GM21723 (cell line): ENCODE results near the gene XRCC2.
A peak's percentile ranks its signal among the peaks of the same experiment; 100 is the strongest.
"Not testable (repeated sequence)": the region's sequence is repeated elsewhere in the genome, so short reads cannot be mapped to it uniquely, and the experiment has no call there.

Source experiments
- ATAC-seq: cut with Tn5 transposase; IDR thresholded peaks from one replicate; pipeline ENCODE4 v1.9.1; 2021; ENCODE audit warnings: mild to moderate bottlenecking, moderate library complexity; ENCODE audit not compliant: unreplicated experiment

Gene XRCC2

DNA sequence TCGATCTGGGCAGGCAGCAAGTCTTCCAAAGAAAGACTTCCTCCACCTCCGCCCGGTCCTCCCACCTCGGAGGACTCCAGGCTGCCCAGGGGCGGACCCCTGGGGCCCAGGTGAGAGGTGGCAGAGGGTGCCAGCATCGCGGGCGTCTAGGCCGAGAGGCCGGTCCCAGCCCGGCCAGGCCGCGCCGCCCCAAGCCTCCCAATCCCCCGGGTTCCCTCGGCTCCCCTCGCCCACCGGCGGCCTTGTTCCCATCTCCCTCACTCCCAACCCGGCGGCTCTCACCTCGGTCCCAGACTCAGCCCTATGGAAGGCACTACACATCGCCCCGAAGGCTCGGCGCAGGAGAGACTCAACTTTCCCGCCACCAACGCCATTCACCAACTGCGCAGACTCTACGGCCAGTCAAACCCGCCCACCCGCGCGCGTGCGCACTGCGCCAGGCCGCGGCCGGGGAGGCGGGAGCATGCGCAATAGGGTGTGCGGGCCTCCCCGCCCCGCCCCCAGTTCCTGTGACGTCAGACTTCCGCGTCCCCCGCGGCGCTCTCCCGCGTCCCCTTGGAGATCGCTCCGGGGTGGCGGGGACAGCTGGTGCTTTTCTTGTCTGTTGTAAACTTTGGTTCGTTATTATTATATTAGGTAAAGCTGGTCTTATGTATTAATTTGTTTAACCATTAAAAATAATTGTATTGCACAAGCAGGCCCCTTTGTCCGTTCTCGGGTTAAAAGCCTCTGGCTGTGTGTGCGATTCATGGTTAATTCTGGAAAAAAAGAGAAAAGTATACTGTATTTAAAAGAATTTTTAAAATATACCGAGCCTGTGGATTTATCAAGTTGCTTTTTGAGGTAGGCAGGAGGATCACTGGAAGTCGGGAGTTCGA is at the start of gene XRCC2:
Gene XRCC2, minus strand, starts transcription at position 383 of the 878 bp plus-strand sequence. Its CDS starts 62 bp downstream, at position 321.
- peak; percentile 90 for ATAC-seq

DNA sequence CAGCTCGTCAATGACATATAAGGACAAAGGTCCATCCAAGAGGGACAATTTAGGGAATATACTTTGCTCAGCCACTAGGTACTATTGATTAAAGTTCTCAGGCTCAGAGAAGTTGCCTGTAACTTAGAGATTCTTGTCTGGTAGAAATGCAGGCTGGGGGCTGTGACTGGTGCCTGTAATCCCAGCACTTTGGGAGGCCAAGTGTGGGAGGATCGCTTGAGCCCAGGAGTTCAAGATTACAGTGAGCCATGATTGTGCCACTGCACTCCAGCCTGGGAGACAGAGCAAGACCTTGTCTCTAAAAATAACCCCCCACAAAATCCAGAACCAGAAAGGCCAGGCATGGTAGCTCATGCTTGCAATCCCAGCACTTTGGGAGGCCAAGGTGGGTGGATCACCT is 47.4 kb upstream of the XRCC2 start:
- no peak for ATAC-seq

DNA sequence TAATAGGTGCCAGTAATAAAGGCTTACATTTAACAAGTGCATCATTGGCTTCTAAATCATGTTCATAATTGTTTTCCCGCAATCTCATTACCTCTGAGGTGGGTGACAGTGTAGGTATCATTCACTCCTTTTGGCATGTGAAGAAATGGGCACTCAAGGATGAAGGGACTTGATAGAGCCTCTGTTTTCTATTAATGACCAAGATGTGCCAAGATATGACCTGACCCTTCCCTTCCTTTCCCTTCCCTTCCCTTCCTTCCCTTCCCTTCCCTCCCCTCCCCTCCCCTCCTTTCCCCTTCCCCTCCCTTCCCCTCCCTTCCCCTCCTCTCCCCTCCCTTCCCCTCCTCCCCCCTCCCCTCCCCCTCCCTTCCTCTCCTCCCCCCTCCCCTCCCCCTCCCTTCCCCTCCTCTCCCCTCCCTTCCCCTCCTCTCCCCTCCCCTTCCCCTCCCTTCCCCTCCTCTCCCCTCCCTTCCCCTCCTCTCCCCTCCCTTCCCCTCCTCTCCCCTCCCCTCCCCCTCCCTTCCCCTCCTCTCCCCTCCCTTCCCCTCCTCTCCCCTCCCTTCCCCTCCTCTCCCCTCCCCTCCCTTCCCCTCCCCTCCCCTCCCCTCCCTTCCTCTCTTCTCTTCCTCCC is 36.6 kb upstream of the XRCC2 start:
- not testable (repeated sequence) for ATAC-seq

DNA sequence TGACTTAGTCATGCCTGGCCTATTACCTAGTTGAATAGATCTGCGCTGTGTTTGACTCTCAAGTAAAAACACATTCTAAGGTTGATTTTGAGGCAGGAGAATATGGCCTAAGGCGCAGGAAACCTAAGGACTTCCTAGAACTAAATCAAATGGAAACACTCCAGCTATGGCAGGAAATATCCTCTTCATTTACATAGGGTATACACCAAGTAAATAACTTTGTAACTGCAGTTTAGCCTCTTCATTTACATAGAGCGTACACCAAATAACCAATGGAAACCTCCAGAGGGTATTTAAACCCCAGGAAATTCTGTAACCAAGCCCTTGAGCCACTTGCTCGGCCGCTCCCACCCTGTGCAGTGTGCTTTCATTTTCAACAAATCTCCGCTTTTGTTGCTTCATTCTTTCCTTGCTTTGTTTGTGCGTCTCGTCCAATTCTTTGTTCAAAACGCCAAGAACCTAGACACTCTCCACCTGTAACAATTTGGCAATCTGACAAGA is 35.6 kb upstream of the XRCC2 start:
- ATAC-seq = no peak

DNA sequence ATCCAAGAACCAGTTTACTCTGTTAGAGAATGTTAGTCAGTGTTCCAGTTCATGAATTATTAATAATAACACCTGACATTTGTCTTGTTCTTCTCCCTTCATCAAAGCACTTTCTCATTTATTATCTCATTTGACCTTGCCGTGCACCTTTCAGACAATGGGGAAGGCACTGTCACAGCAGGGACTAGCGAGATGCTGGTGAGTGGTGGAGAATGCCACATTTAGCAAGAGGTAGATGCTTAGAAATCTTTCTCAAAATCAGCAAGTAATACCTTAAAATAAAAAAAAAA is 34.2 kb upstream of the XRCC2 start:
- no peak for ATAC-seq

DNA sequence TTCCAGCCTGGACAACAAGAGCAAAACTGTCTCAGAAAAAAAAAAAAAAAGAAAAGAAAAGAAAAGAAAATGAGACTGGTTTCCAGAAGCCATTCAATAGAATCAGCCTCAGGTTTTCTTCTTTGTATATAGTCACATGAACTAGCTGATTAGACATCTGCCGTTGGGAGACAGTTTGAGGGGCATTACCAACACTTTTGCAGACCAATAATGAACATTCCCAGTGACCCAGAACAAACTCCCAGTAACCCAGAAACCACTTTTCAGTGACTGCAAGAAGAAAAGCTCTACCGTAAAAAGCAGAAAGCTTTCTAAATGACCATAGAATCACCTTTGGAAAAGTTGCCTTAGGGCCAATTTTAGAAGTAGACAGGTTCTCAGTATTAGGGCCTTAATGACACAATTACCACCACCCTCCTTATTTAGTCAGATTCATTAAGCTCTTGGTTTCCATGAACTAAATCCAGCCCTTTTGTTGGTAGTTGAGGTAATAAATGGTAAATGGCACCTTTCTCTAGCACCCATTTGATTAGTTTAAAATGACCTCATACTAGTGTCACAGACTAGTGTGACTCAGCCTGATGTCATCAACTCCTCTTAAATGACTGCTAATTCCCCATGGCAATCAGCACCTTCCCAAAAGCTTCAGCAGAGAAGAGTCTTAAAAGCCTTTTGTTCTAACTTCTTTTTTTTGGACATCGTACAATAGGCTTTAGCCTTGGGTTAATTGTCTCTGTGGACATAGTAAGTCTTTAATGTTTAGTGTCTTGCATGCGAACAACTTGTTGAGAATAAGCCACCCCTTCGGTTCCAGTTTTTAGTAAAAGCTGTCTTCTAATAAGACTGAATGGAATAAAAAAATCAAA is 33.6 kb upstream of the XRCC2 start:
- ATAC-seq = no peak

DNA sequence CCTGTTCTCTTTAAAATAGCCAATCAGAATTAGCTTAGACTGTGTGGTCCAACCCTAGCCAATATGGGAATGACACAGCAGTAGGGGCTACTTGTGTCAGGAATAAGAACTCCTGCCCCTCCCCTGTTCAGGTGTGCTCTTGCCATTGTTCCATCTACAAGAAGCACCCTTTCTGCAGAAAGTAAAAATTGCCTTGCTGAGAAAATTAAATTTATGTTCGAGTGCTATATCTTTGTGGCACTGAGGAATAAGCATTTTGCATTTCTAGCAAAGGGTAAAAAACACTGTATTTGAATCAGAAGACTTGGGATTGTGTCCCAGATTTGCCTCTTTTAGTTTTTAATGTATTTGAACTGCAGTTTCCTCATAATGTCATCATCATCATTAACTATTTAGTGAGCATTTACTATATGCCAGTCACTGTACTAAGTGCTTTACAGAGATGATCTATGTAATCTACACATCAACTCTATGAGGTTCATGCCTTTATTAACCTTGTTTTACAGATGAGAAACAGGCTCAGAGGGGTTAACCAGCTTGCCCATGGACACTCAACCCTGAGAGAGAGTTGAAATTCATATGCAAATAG is 28.9 kb upstream of the XRCC2 start:
- no peak for ATAC-seq

DNA sequence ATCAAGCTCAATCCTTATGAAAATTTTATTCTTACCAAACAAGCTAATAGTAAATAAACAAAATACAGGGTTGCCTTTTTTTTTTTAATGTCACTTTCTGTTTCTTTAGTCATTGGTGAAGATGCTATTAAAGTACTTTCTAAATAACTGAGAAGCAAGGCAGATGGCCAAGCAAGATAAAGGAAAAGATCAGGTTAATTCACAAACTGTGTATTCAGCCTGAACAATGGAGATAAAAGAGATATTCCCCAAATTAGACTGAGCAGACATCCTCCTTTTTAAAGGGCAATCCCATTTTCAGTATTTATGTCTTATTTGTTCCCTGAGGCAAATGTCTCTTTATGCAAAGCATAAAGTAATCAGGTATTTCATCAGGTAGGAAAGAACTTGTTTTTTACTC is 23.1 kb upstream of the XRCC2 start:
- no peak for ATAC-seq

DNA sequence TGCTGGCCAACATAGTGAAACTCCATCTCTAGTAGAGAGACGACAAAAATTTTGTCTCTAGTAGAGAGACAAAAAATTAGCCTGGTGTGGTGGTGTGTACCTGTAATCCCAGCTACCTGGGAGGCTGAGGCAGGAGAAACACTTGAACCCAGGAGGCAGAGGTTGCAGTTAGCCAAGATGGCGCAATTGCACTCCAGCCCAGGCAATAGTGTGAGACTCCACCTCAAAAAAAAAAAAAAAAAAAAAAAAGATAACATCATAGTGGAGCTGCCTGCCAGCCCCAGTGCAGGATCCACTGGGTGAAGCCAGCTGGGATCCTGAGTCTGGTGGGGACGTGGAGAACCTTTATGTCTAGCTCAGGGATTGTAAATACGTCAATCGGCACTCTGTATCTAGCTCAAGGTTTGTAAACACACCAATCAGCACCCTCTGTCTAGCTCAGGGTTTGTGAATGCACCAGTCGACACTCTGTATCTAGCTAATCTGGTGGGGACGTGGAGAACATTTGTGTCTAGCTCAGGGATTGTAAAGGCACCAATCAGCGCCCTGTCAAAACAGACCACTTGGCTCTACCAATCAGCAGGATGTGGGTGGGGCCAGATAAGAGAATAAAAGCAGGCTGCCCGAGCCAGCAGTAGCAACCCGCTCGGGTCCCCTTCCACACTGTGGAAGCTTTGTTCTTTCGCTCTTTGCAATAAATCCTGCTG is 21.5 kb upstream of the XRCC2 start:
- ATAC-seq = not testable (repeated sequence)

DNA sequence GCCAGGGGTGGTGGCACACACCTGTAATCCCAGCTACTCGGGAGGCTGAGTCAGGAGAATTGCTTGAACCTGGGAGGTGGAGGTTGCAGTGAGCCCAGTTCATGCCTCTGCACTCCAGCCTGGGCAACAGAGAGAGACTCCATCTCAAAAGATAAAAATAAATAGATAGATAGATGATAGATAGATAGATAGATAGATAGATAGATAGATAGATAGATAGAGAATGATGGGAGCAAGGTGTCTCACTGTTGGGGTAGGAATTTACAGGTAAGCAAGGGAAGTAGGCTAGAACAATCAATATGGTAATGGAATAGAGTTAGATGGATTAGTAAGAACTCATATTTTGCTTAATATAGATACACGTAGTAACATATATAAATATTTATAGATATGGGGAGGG is 16.3 kb upstream of the XRCC2 start:
- not testable (repeated sequence) for ATAC-seq

DNA sequence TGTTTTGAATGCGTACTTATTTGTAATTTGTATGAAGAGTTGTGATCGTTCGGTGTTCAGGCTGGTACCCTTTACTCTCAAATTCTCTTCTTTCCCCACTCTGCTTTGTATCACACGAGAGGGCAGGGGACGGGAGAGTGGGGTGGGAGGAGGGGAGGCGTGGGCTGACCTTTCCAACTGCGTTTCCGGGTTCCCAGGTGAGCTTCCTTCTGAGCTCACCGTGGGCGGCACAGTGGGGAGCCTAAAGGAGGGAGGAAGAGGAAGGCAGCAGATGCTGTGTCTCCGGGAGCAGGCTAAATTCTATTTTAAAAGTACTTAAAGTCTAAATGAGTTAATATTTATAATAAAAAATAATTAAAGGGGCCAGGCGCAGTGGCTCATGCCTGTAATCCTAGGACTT is 7.4 kb upstream of the XRCC2 start:
- no peak for ATAC-seq

DNA sequence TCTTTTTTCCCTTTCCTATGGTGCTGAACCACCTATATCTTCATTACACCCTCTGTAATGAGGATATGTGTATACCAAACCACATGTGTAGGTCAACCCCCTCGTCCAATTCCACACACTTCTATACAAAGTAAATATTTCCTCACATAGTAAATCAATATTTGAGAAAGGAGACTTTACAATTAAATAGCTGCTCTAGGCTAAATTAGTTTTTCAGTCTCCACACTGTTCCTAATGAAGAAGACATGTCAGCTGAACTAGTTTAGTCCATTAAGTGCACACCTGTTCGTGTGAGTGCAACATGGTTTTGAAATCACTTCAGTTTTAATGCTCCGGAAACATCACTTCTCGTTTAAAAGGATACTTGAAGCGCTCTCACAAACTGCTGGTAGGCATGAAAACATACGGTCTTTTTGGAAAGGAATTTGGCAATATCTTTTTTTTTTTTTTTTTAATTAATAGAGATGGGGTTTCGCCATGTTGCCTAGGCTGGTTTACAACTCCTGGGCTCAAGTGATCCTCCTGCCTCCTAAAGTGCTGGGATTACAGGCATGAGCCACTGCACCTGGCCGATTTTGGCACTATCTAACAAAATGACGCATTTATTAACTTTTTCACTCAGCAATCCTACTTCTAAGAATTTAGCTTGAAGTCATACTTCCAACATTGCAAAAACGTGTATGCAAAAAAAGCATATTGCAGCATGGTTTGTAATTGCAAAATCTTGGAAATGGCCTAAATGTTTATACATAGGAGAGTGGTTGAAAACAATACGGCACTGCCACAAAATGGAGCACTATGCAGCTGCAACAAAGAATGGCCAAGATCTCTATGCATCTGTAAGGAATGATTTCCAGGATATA is 2.1 kb upstream of the XRCC2 start:
- no peak for ATAC-seq

DNA sequence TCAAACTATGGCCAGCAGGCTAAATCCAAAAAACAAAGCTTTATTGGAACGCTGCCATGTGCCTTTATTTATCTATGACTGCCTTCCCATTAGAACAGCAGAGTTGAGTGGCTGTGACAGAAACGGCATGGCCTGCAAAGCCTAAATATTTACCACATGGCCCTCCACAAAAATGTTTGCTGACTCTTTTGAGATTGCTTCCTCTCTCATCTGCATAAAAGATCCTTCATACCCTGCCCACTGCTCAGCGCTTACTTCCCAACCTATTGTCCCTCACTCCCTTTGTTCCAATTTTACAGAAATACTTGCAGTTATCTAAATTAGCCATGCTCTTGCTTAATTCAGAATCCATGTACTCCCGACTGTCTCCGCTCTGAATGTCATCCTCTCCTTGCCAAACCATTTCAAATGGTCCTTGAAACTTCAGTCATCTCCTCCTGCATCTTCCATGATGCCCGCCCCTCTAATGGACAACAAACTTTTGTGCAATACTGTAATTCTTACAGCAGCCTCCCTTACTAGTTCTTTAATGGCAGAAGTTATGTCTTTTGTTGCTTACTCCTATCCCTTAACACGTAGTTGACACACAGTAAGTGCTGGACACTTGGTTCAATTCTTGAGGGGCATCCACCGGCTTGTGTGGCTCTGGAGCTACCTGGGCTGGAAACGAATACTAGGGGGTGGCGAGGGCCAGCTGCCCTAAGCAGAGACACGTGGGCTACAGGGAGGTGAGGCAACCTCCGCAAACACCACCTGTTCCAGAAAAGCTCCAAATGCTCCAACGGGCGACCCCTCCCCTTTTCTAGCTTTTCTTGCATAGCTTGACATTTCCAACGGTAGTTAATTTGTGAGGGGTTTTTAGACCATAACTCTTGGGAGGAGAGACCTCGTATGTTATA is 832 bp downstream of the XRCC2 start:
- peak; percentile 42 for ATAC-seq

DNA sequence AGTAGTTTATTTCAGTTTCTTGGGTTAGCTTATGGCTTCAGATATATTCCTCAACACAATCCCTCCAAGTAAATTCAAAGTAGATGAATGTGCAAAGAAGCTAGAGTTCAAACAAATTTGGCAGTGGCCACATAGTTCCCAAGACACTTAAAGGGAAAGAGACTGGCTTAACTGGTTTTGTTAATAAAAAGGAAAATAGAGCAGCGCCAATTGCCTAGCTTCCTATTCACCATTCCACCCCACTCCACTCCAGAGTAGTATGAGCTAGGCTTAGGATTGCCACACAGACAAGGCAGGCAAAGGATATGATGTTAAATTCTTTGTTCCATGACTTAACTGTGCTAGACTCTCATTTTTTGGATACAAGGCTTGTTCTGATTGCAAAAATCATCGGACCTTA is 2.0 kb downstream of the XRCC2 start:
- ATAC-seq = no peak

DNA sequence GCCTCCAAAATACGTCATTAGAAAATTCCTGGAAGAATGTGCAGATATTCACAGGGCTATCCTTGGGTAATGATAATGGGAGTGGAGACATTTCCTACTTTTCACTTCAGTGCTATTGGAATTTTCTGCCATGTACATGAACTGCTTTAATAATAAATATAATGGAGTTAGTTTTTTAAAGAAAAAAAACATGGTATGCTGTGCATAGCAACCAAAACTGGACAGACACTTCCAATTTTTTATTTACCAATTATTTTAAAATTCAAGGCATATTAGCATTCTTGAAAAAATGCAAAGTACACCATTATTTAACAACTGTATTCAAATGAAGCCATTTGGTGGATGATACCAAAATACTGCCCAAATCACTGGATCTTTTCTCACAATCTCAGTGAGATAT is 3.3 kb downstream of the XRCC2 start:
- no peak for ATAC-seq

DNA sequence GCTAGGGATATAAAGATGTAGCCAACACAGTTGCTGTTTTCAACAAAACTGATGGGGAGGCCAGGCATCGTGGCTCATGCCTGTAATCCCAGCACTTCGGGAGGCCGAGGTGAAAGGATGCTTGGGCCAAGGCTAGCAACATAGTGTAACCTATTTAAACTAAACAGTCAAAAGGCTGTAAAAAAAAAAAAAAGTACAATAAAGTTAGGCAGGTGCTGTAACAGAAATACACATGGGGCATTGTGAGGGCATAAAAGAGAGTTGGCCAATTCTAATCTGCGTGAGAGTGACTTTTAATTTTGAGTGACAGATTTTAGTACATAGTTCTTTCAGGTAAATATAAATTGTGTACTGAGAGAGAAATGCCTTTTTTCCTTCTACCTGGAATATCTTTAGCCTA is 6.2 kb downstream of the XRCC2 start:
- no peak for ATAC-seq

DNA sequence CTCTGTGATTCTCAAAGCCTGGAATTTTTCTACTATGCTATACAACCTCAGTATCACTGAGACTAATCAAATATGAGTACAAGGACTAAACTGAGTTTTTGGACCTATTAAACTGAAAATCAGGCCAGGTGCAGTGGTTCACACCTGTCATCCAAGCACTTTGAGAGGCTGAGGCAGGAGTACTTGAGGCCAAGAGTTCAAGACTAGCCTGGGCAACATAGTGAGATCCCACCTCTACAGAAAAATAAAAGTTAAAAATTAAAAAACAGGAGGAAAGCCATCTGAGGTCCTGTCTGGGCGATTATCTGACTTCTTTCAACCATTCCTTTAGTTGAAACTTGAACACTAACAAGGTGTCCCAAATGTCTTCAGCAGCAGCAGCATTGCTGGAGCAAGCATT is 7.0 kb downstream of the XRCC2 start:
- ATAC-seq = no peak

DNA sequence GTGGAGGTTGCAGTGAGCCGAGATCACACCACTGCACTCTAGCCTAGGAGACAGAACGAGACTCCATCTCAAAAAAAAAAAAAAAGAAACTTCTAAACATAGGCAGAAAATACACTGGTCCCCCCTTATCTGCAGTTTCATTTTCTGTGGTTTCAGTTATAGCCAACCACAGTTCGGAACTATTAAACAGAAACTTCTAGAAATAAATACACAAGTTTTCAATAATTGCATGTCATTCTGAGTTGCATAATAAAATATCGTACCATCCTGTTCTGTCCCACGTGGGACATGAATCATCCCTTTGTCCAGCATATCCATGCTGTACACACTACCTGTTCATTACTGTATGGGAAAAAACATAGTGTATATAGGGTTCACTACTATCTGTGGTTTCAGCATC is 8.0 kb downstream of the XRCC2 start:
- peak; percentile 64 for ATAC-seq

DNA sequence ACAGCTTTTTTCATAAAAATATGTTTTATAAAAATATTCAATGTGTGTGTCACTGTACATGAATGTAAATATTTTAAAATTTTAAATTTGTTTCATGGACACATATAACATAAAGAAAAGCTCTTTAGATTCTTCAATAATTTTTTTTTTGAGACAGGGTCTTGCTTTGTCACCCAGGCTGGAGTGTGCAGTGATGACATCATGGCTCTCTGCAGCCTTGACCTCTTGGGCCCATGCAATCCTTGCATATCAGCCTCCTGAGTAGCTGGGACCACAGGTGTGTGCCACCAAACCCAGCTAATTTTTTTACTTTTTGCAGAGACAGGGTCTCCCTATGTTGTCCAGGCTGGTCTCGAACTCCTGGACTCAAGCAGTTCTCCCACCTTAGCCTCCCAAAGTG is 9.9 kb downstream of the XRCC2 start:
- ATAC-seq = no peak
